Measurements from ENCODE around the gene RUNX2.

DNA sequence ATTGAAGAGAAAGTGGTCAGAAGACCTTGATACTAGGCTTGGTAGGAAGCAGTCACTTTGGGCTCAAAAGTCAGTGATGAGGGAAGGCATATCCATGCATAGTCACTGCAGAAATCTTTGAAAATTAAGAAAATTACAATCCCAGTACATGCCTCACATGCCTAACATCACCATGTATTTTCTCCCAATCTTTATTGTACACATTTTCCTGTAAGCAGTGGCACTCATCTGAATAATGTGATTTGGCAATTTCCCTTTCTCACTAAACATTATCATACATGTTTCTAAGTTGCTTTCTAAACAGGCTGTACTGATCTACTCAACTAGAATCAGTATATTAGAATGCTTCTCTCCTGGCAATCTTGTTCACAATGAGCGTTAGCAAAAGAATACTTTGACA, 330.3 kb downstream of the RUNX2 start:
- TF ChIP-seq POLR2A (IDR thresholded peaks at IDR 0.05; ENCODE audit: control extremely low read depth in 1 of 2, low read depth in 2 of 2, low read length in 2 of 2) (no peak), EZH2 (IDR thresholded peaks at IDR 0.05; ENCODE audit: low read depth, low read length, severe bottlenecking) (no peak), CTCF (IDR thresholded peaks at IDR 0.05; ENCODE audit: control extremely low read depth in 1 of 3, insufficient read depth in 1 of 3, low read depth in 1 of 3, low read length in 3 of 3) (no peak), HDAC6 (IDR thresholded peaks at IDR 0.05; ENCODE audit: low read depth, low read length) (no peak), MAX (IDR thresholded peaks at IDR 0.05) (no peak), CEBPB (IDR thresholded peaks at IDR 0.05; ENCODE audit: low read depth, low read length) (no peak), MAFK (IDR thresholded peaks at IDR 0.05; ENCODE audit: low read depth, low read length) (no peak), SP1 (IDR thresholded peaks at IDR 0.05; ENCODE audit: low read depth, low read length) (no peak), CBX8 (IDR thresholded peaks at IDR 0.05; ENCODE audit: borderline replicate concordance, low read depth, low read length) (no peak)
- TF ChIP-seq, protein P1, sequence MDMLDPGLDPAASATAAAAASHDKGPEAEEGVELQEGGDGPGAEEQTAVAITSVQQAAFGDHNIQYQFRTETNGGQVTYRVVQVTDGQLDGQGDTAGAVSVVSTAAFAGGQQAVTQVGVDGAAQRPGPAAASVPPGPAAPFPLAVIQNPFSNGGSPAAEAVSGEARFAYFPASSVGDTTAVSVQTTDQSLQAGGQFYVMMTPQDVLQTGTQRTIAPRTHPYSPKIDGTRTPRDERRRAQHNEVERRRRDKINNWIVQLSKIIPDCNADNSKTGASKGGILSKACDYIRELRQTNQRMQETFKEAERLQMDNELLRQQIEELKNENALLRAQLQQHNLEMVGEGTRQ (IDR thresholded peaks at IDR 0.05; ENCODE audit: low read length): no peak

Measured in H1 (cell line).